B cell (primary cell): Measurements from ENCODE around the gene COBL. TPM values are rescaled to one million over a fixed set of nuclear protein-coding genes. Genes with fewer than 3 reads are reported as not detected.

Experiments used
- ATAC-seq: fragments of 200-7000 bp; cut with Tn5 transposase; one replicate; pipeline ENCODE4 v1.10.0; 2021; ENCODE audit warnings: low read depth, mild to moderate bottlenecking, moderate number of reproducible peaks, moderate library complexity
- CTCF ChIA-PET: fragments of 350-600 bp; sonication (Branson Sonifier 250); formaldehyde crosslinking; loops from one replicate; lab custom pipeline; 2021; ENCODE audit warnings: antibody characterized with exemption, inconsistent platforms; lab: Charles Lee
- POLR2A ChIA-PET: fragments of 350-600 bp; sonication (Branson Sonifier 250); formaldehyde crosslinking; loops from one replicate; lab custom pipeline; 2021; ENCODE audit warnings: antibody characterized with exemption; lab: Charles Lee
- DNase-seq: peaks from one replicate; pipeline ENCODE4 v3.0.0; 2013
- H2AFZ ChIP-seq: 2 replicates; pipeline ENCODE4 v1.6.1; 2012; ENCODE audit warnings: mild to moderate bottlenecking, low read depth, low read length; ENCODE audit not compliant: insufficient read depth, poor library complexity, severe bottlenecking
- H3K27ac ChIP-seq, 2 donors: 1 replicate in 1 of 2; 2 replicates in 1 of 2; pipeline ENCODE4 v1.5.1; 2012 to 2013; ENCODE audit warnings: low read length in 2 of 2, mild to moderate bottlenecking in 2 of 2, moderate library complexity in 1 of 2
- H3K27me3 ChIP-seq, 4 experiments: fragments of 200-600 bp in 1 of 4; sonication (generic) in 1 of 4; replicated peaks in 1 of 4; 1 replicate in 2 of 4; 2 replicates in 2 of 4; pipeline versions ENCODE4 v1.6.1 to v1.7.0; 2013 to 2016; ENCODE audit warnings: low read length in 3 of 4, mild to moderate bottlenecking in 2 of 4, mixed read lengths in 1 of 4, moderate library complexity in 1 of 4; ENCODE audit not compliant: insufficient read depth in 4 of 4, control insufficient read depth in 3 of 4; ENCODE audit errors: control extremely low read depth in 1 of 4
- H3K36me3 ChIP-seq, 2 experiments: replicated peaks in 1 of 2; 1 replicate in 1 of 2; 2 replicates in 1 of 2; pipeline versions ENCODE4 v1.6.1 to v1.7.1; 2013; ENCODE audit warnings: low read length in 1 of 2; ENCODE audit not compliant: insufficient read depth in 2 of 2, control insufficient read depth in 1 of 2; ENCODE audit errors: control extremely low read depth in 1 of 2, extremely low read depth in 1 of 2
- H3K4me1 ChIP-seq, 2 donors: fragments of 200-600 bp in 1 of 2; sonication (generic) in 1 of 2; 1 replicate in 1 of 2; 2 replicates in 1 of 2; pipeline versions ENCODE4 v1.5.1 to v1.6.1; 2013 to 2017; ENCODE audit warnings: low read length in 2 of 2; ENCODE audit not compliant: control insufficient read depth in 2 of 2, insufficient read depth in 2 of 2
- H3K4me2 ChIP-seq: replicated peaks from 2 replicates; pipeline ENCODE3; 2012; ENCODE audit warnings: mild to moderate bottlenecking, low read depth, low read length; ENCODE audit not compliant: poor library complexity, severe bottlenecking
- H3K4me3 ChIP-seq, 5 experiments: fragments of 200-600 bp in 1 of 5; sonication (generic) in 1 of 5; 1 replicate in 3 of 5; 2 replicates in 2 of 5; pipeline versions ENCODE4 v1.5.1 to v1.7.0; 2011 to 2016; ENCODE audit warnings: low read length in 4 of 5, mild to moderate bottlenecking in 4 of 5, low read depth in 2 of 5, control low read depth in 1 of 5, moderate library complexity in 1 of 5; ENCODE audit not compliant: insufficient read depth in 1 of 5; ENCODE audit errors: control extremely low read depth in 1 of 5, extremely low read depth in 1 of 5
- H3K79me2 ChIP-seq: fragments of 200-600 bp; sonication (generic); one replicate; pipeline ENCODE4 v1.6.0; 2016; ENCODE audit warnings: low read length; ENCODE audit not compliant: control insufficient read depth, insufficient read depth
- H3K9ac ChIP-seq: fragments of 200-600 bp; sonication (generic); 2 replicates; pipeline ENCODE4 v1.6.1; 2017; ENCODE audit warnings: mild to moderate bottlenecking, low read length, moderate library complexity
- H3K9me3 ChIP-seq, 3 donors: one replicate each; pipeline versions ENCODE4 v1.6.1 to v1.7.1; 2013; ENCODE audit warnings: low read length in 2 of 3; ENCODE audit not compliant: control insufficient read depth in 2 of 3, insufficient read depth in 1 of 3; ENCODE audit errors: control extremely low read depth in 1 of 3
- H4K20me1 ChIP-seq: 2 replicates; pipeline ENCODE4 v1.6.0; 2012; ENCODE audit warnings: mild to moderate bottlenecking, low read length; ENCODE audit not compliant: insufficient read depth, control insufficient read depth, poor library complexity, severe bottlenecking
- H3K27ac Mint-ChIP-seq: one replicate; pipeline ENCODE4 v1.8.0; 2021; ENCODE audit warnings: mixed read lengths
- H3K27me3 Mint-ChIP-seq: one replicate; pipeline ENCODE4 v1.8.0; 2021; ENCODE audit warnings: mixed read lengths
- H3K4me1 Mint-ChIP-seq: one replicate; pipeline ENCODE4 v1.8.0; 2021; ENCODE audit warnings: mixed read lengths
- H3K4me3 Mint-ChIP-seq: one replicate; pipeline ENCODE4 v1.8.0; 2021; ENCODE audit warnings: mixed read lengths
- H3K9me3 Mint-ChIP-seq: one replicate; pipeline ENCODE4 v1.8.0; 2022; ENCODE audit warnings: mixed read lengths; ENCODE audit not compliant: insufficient read depth
- EZH2 ChIP-seq: IDR thresholded peaks from 2 replicates; pipeline ENCODE4 v1.6.1; 2012; ENCODE audit warnings: borderline replicate concordance, low read depth, mild to moderate bottlenecking, moderate library complexity, low read length; ENCODE audit not compliant: insufficient read depth, poor library complexity, severe bottlenecking
- WGBS: methylation state at CpG from one replicate; pipeline ENCODE4 v1.1.5; 2013; ENCODE audit warnings: missing lambda C conversion rate; ENCODE audit not compliant: insufficient coverage; 5-methylcytosine and 5-hydroxymethylcytosine counted together
- intact Hi-C: fragments of 100-400 bp; cut with micrococcal nuclease; formaldehyde crosslinking; loops from one replicate; pipeline ENCODE4 v1.10.0; 2022
- polyA plus RNA-seq: library from polyadenylated mRNA; depleted of rRNA; stranded (reverse); fragments of >200 nt; gene quantifications from 2 replicates; pipeline ENCODE4 v1.2.3, GENCODE V29; 2012
- total RNA-seq, 2 donors: library from RNA; stranded (reverse); fragments of 120-200 nt in 1 of 2; gene quantifications; 1 replicate in 1 of 2; 2 replicates in 1 of 2; pipeline versions ENCODE4 v1.2.3 to v1.2.4, GENCODE V29; 2013 to 2022
- TF ChIP-seq, protein P1 (sequence below): fragments of 200-600 bp; IDR thresholded peaks from one replicate; pipeline ENCODE4 v1.8.0; 2022; ENCODE audit warnings: antibody characterized with exemption, mild to moderate bottlenecking

Gene COBL
- total and polyA plus RNA-seq, 2 donors (not counting 1 experiment from before 2014, with no cell fraction given): not detected

DNA sequence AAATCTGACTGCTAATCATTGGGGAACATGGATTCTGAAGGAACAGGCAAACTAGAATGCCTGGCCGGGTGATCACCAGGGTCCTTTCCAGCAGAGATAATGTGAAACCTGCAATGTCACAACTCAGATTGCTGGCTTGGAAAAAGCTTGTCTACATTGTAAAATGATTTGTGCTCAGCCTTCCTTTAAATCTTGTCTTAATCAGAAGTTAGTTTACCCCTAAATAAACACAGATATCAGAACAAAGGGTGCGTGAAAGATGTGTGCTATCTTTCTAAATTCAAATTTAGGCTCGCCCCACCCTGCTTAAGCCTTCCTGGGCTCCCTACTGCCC, 26.3 kb downstream of the COBL start:
- ATAC-seq: no peak

DNA sequence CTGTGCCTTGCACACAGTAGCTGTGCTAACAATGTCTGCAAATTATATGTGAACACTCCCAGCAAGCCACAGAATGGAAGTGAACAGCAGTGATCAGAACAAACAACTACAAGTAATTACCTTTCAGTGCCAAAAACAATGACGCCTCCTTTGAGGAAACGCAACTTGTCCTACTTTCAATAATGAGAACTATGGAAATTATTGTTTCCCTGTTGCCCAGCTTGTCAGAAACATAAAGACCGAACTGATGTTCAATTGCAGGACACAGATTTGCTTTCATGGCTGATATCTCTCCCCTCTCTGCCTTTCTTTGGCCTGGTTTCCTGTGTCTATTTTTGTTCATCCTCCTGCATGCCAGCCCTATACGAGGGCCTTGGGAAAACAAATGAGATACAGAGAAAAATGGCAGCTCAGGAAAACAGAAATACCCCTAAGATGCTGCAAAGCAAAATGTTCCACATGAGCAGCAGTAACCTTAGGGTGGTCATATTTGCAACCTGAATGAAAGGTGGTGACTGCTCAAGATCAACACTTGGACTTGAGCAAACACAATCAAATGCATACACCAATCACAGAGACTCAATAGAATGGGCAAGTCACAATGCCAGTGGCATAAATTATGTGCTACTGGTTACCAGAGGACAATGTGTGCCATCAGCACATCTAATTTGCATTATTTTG, 26.8 kb downstream of the COBL start:
- no peak for ATAC-seq
- 86% methylated on average over 2 of the region's 4 CpGs for WGBS

More for the DNA sequence above, 26.3 kb downstream of the COBL start:
- no peaks in the 10 kb centered on the region for H3K4me1 ChIP-seq
- WGBS: 92% methylated on average over 2 of the region's 3 CpGs
- no peaks in the 10 kb centered on the region for H3K4me1 Mint-ChIP-seq
- DNase-seq: no peak
- POLR2A ChIA-PET: no interaction called here
- no peaks in the 10 kb centered on the region for H3K36me3 ChIP-seq
- H3K4me3 ChIP-seq: no peak overlapping the region
- no peak overlapping the region for H3K27ac Mint-ChIP-seq
- no peak overlapping the region for H3K27ac ChIP-seq
- no peak overlapping the region for H3K4me2 ChIP-seq
- H3K9ac ChIP-seq: no peak overlapping the region
- H2AFZ ChIP-seq: no peak overlapping the region
- intact Hi-C loops: no loop called here
- no peaks in the 10 kb centered on the region for H3K27me3 ChIP-seq
- H3K4me3 Mint-ChIP-seq: no peak overlapping the region
- no peaks in the 10 kb centered on the region for H3K27me3 Mint-ChIP-seq
- H3K9me3 ChIP-seq: no peaks in the 10 kb centered on the region
- CTCF ChIA-PET: no interaction called here
- no peaks in the 10 kb centered on the region for H3K9me3 Mint-ChIP-seq
- H4K20me1 ChIP-seq: no peaks in the 10 kb centered on the region
- H3K79me2 ChIP-seq: no peaks in the 10 kb centered on the region
- TF ChIP-seq, protein P1, sequence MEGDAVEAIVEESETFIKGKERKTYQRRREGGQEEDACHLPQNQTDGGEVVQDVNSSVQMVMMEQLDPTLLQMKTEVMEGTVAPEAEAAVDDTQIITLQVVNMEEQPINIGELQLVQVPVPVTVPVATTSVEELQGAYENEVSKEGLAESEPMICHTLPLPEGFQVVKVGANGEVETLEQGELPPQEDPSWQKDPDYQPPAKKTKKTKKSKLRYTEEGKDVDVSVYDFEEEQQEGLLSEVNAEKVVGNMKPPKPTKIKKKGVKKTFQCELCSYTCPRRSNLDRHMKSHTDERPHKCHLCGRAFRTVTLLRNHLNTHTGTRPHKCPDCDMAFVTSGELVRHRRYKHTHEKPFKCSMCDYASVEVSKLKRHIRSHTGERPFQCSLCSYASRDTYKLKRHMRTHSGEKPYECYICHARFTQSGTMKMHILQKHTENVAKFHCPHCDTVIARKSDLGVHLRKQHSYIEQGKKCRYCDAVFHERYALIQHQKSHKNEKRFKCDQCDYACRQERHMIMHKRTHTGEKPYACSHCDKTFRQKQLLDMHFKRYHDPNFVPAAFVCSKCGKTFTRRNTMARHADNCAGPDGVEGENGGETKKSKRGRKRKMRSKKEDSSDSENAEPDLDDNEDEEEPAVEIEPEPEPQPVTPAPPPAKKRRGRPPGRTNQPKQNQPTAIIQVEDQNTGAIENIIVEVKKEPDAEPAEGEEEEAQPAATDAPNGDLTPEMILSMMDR: no peak
- no peak for TF ChIP-seq EZH2

More for the DNA sequence above, 26.8 kb downstream of the COBL start:
- H3K9ac ChIP-seq: no peak overlapping the region
- ChIA-PET POLR2A (no interaction called here), CTCF (no interaction called here)
- H3K4me3 ChIP-seq: no peak overlapping the region
- no peaks in the 10 kb centered on the region for H3K9me3 ChIP-seq
- Mint-ChIP-seq H3K4me1 (no peaks in the 10 kb centered on the region), H3K27ac (no peak overlapping the region), H3K27me3 (no peaks in the 10 kb centered on the region), H3K9me3 (no peaks in the 10 kb centered on the region), H3K4me3 (no peak overlapping the region)
- no peak overlapping the region for H3K4me2 ChIP-seq
- H3K36me3 ChIP-seq: no peaks in the 10 kb centered on the region
- H4K20me1 ChIP-seq: no peaks in the 10 kb centered on the region
- H3K27me3 ChIP-seq: no peaks in the 10 kb centered on the region
- no peaks in the 10 kb centered on the region for H3K79me2 ChIP-seq
- no peak overlapping the region for H3K27ac ChIP-seq
- DNase-seq: no peak
- TF ChIP-seq, protein P1: no peak
- TF ChIP-seq EZH2: no peak
- no peak overlapping the region for H2AFZ ChIP-seq
- H3K4me1 ChIP-seq: no peaks in the 10 kb centered on the region
- intact Hi-C loops: no loop called here
